Measurements from ENCODE around the gene RTN4. TPM values are rescaled to one million over a fixed set of nuclear protein-coding genes. Genes with fewer than 3 reads are reported as not detected.

Gene RTN4
- total RNA-seq, 1 experiment from 2014 or later: 200 TPM

GRCh38 chr2:55017428-55017827, 32.8 kb downstream of the RTN4 start:
- no peak overlapping the region for H3T11ph ChIP-seq (ENCODE audit: low read length)
- no peaks in the 10 kb centered on the region for H3K79me1 ChIP-seq (ENCODE audit: insufficient read depth, low read depth, low read length, poor library complexity, severe bottlenecking)
- H2AFZ ChIP-seq (ENCODE audit: low read length): no peak overlapping the region
- no CpG with 5 or more reads among the region's 3 CpGs for whole genome bisulfite sequencing (ENCODE audit: extremely low coverage, insufficient read length, low lambda C conversion rate)
- peaks cover 40% of the 10 kb centered on the region; the same call in 1 of the 2 replicates for H3K79me2 ChIP-seq (ENCODE audit: insufficient read depth, low read length)
- no peak overlapping the region for H3K18ac ChIP-seq (ENCODE audit: insufficient read length, low read depth, low read length)
- H3K4me3 Mint-ChIP-seq: no peak overlapping the region
- peaks cover 0 to 18% (median 7%) of the 10 kb centered on the region in 3 experiments; a peak in 5 of 7 replicates for H3K36me3 Mint-ChIP-seq (ENCODE audit: insufficient read depth in 1 of 3, low read depth in 3 of 3)
- no peak overlapping the region for H3K9ac ChIP-seq (ENCODE audit: extremely low read depth, insufficient read length, low read length)
- H2BK20ac ChIP-seq (ENCODE audit: low read depth, low read length, poor library complexity, severe bottlenecking): no peak overlapping the region
- H2BK5ac ChIP-seq (ENCODE audit: insufficient read length, low read length): no peak overlapping the region
- no peaks in the 10 kb centered on the region for H3K27me3 ChIP-seq (ENCODE audit: insufficient read depth, low read length)
- no peak overlapping the region for H2AK5ac ChIP-seq (ENCODE audit: insufficient read length, low read length)
- H2BK12ac ChIP-seq (ENCODE audit: insufficient read length, low read depth, low read length): no peak overlapping the region
- H3K4ac ChIP-seq (ENCODE audit: low read depth, low read length): no peak overlapping the region
- H4K8ac ChIP-seq (replicated peaks; ENCODE audit: insufficient read length, low read depth, low read length): no peak overlapping the region
- H3K4me2 ChIP-seq (ENCODE audit: insufficient read depth, insufficient read length, low read length): no peak overlapping the region
- no peak overlapping the region for H3K23ac ChIP-seq (ENCODE audit: insufficient read length, low read depth, low read length)
- H3K23me2 ChIP-seq (ENCODE audit: insufficient read length, low read depth, low read length, poor library complexity, severe bottlenecking): no peaks in the 10 kb centered on the region
- H2BK120ac ChIP-seq (ENCODE audit: low read depth, low read length, poor library complexity, severe bottlenecking): no peak overlapping the region
- H4K5ac ChIP-seq (ENCODE audit: insufficient read length, low read depth, low read length): no peak overlapping the region
- no peaks in the 10 kb centered on the region for H3K9me3 ChIP-seq (ENCODE audit: control insufficient read depth, low read depth, low read length)
- no peaks in the 10 kb centered on the region for H4K20me1 ChIP-seq (ENCODE audit: control insufficient read depth, insufficient read depth, insufficient read length)
- peaks cover 50 to 62% of the 10 kb centered on the region in 2 experiments for H3K4me1 Mint-ChIP-seq
- no peak overlapping the region for H3K56ac ChIP-seq (ENCODE audit: insufficient read length, low read depth, low read length)
- no peak overlapping the region for H3K27ac Mint-ChIP-seq
- no peaks in the 10 kb centered on the region for H3K27me3 Mint-ChIP-seq (ENCODE audit: low read depth)
- no peak overlapping the region for H4K91ac ChIP-seq (ENCODE audit: insufficient read length, low read depth, low read length)
- H3K4me1 ChIP-seq (ENCODE audit: insufficient read depth, low read length): peaks cover 8% of the 10 kb centered on the region; the same call in 1 of the 2 replicates
- no peak overlapping the region for H2BK15ac ChIP-seq (ENCODE audit: low read depth, low read length)
- no peak overlapping the region for H3K27ac ChIP-seq (ENCODE audit: insufficient read length, low read depth, low read length)
- DNase-seq: no peak
- no peaks in the 10 kb centered on the region for H3K9me3 Mint-ChIP-seq
- no peak overlapping the region for H3K14ac ChIP-seq (ENCODE audit: insufficient read depth, low read length)
- no peak for TF ChIP-seq CTCF (conservative IDR thresholded peaks at IDR 0.05)

Measured in H9 (cell line).